Activated CD8-positive, alpha-beta memory T cell treated with anti-CD3 and anti-CD28 coated beads for 36 hours (primary cell): ENCODE data around the gene PDE9A. TPM values are rescaled to one million over a fixed set of nuclear protein-coding genes. Genes with fewer than 3 reads are reported as not detected.

Experiments
- CTCF ChIA-PET: fragments of 350-600 bp; sonication (Branson Sonifier 250); formaldehyde crosslinking; loops from one replicate; lab custom pipeline; 2021; ENCODE audit warnings: antibody characterized with exemption; lab: Charles Lee
- POLR2A ChIA-PET: fragments of 350-600 bp; sonication (Branson Sonifier 250); formaldehyde crosslinking; loops from one replicate; lab custom pipeline; 2021; ENCODE audit warnings: antibody characterized with exemption; lab: Charles Lee
- total RNA-seq, 2 experiments: library from RNA; stranded (reverse); gene quantifications; one replicate each; pipeline ENCODE4 v1.2.3, GENCODE V29; 2021

Gene PDE9A
- total RNA-seq = 1 to 10 TPM; 2.2 to 2.6 TPM

DNA sequence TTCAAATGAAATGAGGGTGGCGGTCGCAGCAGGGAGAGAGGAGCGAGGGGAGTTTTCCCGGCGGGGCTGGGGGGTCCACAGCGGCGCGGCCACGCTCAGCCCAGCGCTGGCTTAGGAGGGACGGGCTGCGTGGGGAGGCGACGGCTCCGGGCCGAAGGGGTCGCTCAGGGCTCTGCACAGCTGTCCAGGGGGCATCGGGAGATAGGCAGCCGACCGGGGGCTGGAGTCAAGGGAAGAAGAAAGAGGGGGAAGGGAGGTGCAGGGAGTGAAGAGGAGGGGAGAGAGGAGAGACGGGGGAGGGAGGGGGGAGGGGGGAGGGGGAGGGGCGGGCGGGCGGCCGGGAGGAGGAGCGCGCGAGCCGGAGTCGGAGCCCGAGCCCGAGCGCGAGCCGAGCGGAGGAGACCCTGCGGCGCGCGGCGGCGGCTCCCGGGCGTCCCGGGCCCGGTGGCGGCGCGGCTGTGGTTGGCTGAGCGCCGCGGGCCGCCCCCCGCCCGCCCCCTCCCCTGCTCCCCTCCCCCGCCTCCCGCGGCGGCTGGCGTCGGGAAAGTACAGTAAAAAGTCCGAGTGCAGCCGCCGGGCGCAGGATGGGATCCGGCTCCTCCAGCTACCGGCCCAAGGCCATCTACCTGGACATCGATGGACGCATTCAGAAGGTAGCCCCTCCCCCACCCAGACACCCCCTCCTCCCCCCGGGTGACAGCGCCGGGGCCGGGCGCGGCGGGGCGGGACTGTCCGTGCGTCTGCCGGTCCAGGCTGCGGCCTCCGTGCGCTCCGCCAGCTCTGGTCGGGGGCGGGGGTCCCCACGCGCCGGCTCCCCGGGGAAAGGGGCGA lies at the start of gene PDE9A:
Gene PDE9A, plus strand, starts transcription at position 391 of the 831 bp plus-strand sequence. Its CDS starts 194 bp downstream, at position 585.
- ChIA-PET CTCF (interaction anchor here (1.2 to 1.4 kb wide), 2 partner anchors 15 to 29 kb away, joined by 3 read pairs; no protein-coding TSS in a partner anchor), POLR2A (interaction anchor here (0.7 kb wide), 1 partner anchor 59 kb away, joined by 3 read pairs; no protein-coding TSS in a partner anchor)

GRCh38 chr21:42607102-42607501 lies 46.3 kb upstream of the PDE9A start:
- CTCF ChIA-PET = interaction anchor here (1.3 kb wide), 1 partner anchor 14 kb away, joined by 6 read pairs; no protein-coding TSS in a partner anchor
- POLR2A ChIA-PET = no interaction called here

- ChIA-PET CTCF (interaction anchor here (1.3 kb wide), 1 partner anchor 15 kb away, joined by 6 read pairs; no protein-coding TSS in a partner anchor), POLR2A (no interaction called here)
Measured at GRCh38 chr21:42607525-42608102, 45.8 kb upstream of the PDE9A start.

DNA sequence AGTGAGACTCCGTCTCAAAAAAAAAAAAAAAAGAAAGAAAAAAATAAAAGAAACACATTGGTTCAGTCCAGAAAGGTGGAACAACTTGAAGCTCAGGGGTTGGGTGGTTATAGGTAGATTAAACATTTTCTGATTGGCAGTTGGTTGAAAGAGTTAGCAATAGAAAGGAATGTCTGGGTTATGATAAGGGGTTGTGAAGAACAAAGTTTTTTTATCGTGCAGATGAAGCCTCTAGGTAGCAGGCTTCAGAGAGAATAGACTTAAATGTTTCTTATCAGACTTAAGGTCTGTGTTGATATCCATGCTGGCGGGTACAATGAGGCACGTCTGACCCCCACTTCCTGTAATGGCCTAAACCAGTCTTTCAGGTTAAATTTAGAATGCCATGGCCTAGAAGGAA lies 45.0 kb upstream of the PDE9A start:
- CTCF ChIA-PET = interaction anchor here (1.3 kb wide), 1 partner anchor 16 kb away, joined by 6 read pairs; no protein-coding TSS in a partner anchor
- POLR2A ChIA-PET = interaction anchor here (0.7 kb wide), 1 partner anchor 81 kb away, joined by 7 read pairs; no protein-coding TSS in a partner anchor

- CTCF ChIA-PET = no interaction called here
- POLR2A ChIA-PET = no interaction called here
Measured at GRCh38 chr21:42609811-42610210, 43.6 kb upstream of the PDE9A start.

DNA sequence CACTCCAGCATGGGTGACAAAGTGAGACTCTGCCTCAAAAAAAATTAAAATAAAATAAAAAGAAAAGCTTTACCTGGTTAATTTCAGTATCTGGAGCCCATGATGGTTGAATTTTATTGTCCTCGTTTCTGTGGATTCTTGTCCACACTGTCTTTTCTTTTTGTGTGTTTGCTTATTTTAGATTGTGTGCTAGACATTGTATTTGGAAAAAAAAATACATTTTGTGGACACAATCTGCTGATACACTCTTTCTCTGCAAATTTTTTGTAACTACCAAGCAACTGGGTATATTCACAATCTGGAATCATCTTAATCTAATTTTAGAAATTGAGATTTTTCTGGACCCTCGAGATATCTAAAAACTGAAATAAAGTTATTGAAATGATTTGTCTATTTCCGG lies 41.6 kb upstream of the PDE9A start:
- ChIA-PET POLR2A (no interaction called here), CTCF (no interaction called here)

- POLR2A ChIA-PET = interaction anchor here (0.7 kb wide), 1 partner anchor 207 kb away, joined by 3 read pairs; no protein-coding TSS in a partner anchor
- CTCF ChIA-PET = no interaction called here
Measured at GRCh38 chr21:42612390-42612789, 41.0 kb upstream of the PDE9A start.

GRCh38 chr21:42613756-42614155 lies 39.7 kb upstream of the PDE9A start:
- ChIA-PET POLR2A (no interaction called here), CTCF (no interaction called here)

GRCh38 chr21:42614396-42614795 lies 39.0 kb upstream of the PDE9A start:
- POLR2A ChIA-PET = interaction anchor here (1.0 kb wide), 1 partner anchor 36 kb away, joined by 3 read pairs; no protein-coding TSS in a partner anchor
- CTCF ChIA-PET = interaction anchor here (0.6 to 1.2 kb wide), 2 partner anchors 60 to 277 kb away, joined by 3 read pairs; no protein-coding TSS in a partner anchor

- ChIA-PET POLR2A (interaction anchor here (0.6 to 1.0 kb wide), 2 partner anchors 37 to 90 kb away, joined by 3 read pairs; no protein-coding TSS in a partner anchor), CTCF (interaction anchor here (0.6 to 1.2 kb wide), 2 partner anchors 59 to 277 kb away, joined by 3 read pairs; no protein-coding TSS in a partner anchor)
Measured at GRCh38 chr21:42614811-42615351, 38.5 kb upstream of the PDE9A start.

GRCh38 chr21:42615377-42615776 lies 38.0 kb upstream of the PDE9A start:
- CTCF ChIA-PET = interaction anchor here (1.2 kb wide), 1 partner anchor 59 kb away, joined by 3 read pairs; no protein-coding TSS in a partner anchor
- POLR2A ChIA-PET = interaction anchor here (0.6 to 1.0 kb wide), 2 partner anchors 37 to 89 kb away, joined by 3 read pairs; no protein-coding TSS in a partner anchor

- CTCF ChIA-PET = no interaction called here
Measured at GRCh38 chr21:42615924-42616323, 37.5 kb upstream of the PDE9A start.

GRCh38 chr21:42616446-42616845 lies 37.0 kb upstream of the PDE9A start:
- POLR2A ChIA-PET = no interaction called here

More at GRCh38 chr21:42615924-42616323, 37.5 kb upstream of the PDE9A start:
- POLR2A ChIA-PET = no interaction called here

DNA sequence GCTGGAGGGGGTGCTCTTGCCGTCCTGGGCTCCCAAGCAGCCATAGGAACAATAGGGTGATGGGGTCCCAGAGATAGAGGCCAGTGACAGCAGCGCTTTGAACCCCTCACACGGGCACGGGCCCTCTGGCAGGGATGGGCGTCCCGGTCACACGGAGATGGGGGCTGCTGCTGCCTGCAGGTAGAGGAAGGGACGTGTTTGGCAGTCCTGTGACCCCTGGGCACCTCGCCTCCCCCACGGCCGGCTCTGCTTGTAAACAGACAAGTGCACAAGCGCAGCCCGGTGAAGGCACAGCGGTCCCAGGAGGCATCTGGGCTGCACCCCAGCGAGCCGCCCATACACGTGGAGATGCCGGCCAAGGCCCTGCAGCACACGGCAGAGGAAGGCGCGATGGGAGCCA lies 36.5 kb upstream of the PDE9A start:
- ChIA-PET POLR2A (no interaction called here), CTCF (no interaction called here)

More at GRCh38 chr21:42616446-42616845, 37.0 kb upstream of the PDE9A start:
- CTCF ChIA-PET = no interaction called here

GRCh38 chr21:42617486-42617885 lies 35.9 kb upstream of the PDE9A start:
- CTCF ChIA-PET = no interaction called here
- POLR2A ChIA-PET = no interaction called here

- ChIA-PET CTCF (no interaction called here), POLR2A (no interaction called here)
Measured at GRCh38 chr21:42618707-42619102, 34.7 kb upstream of the PDE9A start.

DNA sequence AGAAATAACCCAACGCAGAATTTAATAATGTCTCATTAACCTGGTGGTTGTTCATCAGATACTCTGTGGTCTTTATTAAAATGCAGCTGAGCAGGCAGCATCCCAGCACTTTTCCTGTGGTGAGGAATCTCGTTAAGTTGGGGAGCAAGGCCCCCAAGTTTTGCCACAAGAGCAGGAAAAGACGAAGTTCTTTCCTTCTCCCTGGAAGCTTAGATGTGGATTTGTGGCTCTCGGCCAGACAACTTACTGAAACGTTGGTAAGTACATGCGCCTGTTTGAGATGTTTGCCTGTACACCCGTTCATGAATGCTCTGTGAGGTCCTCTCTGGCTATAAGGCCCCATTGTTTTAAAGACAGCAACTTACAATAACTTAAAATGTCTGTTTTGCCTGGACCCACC lies 34.3 kb upstream of the PDE9A start:
- CTCF ChIA-PET = no interaction called here
- POLR2A ChIA-PET = no interaction called here

DNA sequence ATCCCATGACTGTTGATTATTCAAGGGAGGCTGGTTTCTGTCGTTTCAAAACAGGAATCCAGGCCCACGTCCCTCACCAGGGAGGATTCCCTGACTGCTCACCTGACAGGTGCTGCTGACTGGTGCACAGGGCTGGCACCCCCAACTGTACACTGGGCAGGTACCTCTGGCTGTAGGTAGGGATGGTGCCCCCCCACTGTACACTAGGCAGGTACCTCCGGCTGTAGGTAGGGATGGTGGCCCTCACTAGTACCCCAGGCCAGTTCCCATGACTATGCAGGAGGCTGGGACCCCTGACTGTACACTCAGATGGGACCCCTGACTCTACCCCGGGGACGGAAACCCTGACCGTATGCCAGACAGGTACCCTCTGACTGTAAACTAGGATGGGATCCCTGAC lies 33.6 kb upstream of the PDE9A start:
- ChIA-PET POLR2A (no interaction called here), CTCF (no interaction called here)

- CTCF ChIA-PET = no interaction called here
- POLR2A ChIA-PET = no interaction called here
Measured at GRCh38 chr21:42621166-42621818, 32.1 kb upstream of the PDE9A start.
